ENCODE results near the gene RPS26. TPM values are rescaled to one million over a fixed set of nuclear protein-coding genes. Genes with fewer than 3 reads are reported as not detected.
"Not testable (repeated sequence)": the region's sequence is repeated elsewhere in the genome, so short reads cannot be mapped to it uniquely, and the experiment has no call there.

Gene RPS26
- total RNA-seq, 1 experiment from 2014 or later: 60.4 TPM

DNA sequence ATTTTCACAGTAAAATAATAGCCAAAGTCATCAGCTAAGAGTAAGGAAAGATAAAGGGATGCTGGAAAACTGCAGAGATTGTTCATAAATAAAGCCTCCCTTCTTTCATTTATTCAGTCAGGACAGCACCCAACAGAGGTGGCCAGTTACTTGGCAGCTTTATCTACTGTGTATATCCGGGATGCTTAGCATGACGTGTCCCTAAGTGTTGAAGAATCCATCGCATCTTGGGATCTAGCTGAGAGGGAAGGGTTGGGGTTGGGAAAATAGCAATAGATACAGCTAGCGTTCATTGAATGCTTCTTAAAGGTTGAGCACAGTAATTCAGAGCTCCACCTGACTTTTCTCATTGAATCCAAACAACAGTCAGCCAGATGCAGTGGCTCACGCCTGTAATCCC lies 32.7 kb downstream of the RPS26 start:
- no peaks in the 10 kb centered on the region for H3K36me3 ChIP-seq (ENCODE audit: control insufficient read depth, insufficient read depth, low read length)
- Mint-ChIP-seq H3K9me3 (ENCODE audit: unreplicated experiment) (no peaks in the 10 kb centered on the region), H3K36me3 (ENCODE audit: insufficient read depth, unreplicated experiment) (peaks cover 7% of the 10 kb centered on the region), H3K27me3 (ENCODE audit: insufficient read depth, unreplicated experiment) (no peaks in the 10 kb centered on the region), H3K4me3 (ENCODE audit: unreplicated experiment) (no peak overlapping the region), H3K27ac (ENCODE audit: unreplicated experiment) (no peak overlapping the region), H3K4me1 (ENCODE audit: low read depth, unreplicated experiment) (no peaks in the 10 kb centered on the region)
- TF ChIP-seq, protein P1, sequence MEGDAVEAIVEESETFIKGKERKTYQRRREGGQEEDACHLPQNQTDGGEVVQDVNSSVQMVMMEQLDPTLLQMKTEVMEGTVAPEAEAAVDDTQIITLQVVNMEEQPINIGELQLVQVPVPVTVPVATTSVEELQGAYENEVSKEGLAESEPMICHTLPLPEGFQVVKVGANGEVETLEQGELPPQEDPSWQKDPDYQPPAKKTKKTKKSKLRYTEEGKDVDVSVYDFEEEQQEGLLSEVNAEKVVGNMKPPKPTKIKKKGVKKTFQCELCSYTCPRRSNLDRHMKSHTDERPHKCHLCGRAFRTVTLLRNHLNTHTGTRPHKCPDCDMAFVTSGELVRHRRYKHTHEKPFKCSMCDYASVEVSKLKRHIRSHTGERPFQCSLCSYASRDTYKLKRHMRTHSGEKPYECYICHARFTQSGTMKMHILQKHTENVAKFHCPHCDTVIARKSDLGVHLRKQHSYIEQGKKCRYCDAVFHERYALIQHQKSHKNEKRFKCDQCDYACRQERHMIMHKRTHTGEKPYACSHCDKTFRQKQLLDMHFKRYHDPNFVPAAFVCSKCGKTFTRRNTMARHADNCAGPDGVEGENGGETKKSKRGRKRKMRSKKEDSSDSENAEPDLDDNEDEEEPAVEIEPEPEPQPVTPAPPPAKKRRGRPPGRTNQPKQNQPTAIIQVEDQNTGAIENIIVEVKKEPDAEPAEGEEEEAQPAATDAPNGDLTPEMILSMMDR (IDR thresholded peaks at IDR 0.05; ENCODE audit: insufficient read depth in 1 of 2, low read depth in 1 of 2, low read length in 1 of 2, severe bottlenecking in 1 of 2, unreplicated experiment in 1 of 2): no peak
- no peaks in the 10 kb centered on the region for H3K9me3 ChIP-seq
- no TSS peak for BruUV-seq (replicated peaks)
- peaks cover 7% of the 10 kb centered on the region for H3K4me1 ChIP-seq
- no peaks in the 10 kb centered on the region for H3K27me3 ChIP-seq (replicated peaks; ENCODE audit: control insufficient read depth, insufficient read depth, low read length)
- ChIA-PET CTCF (no interaction called here), POLR2A (no interaction called here)
- no peak overlapping the region for H3K4me3 ChIP-seq (ENCODE audit: low read depth, low read length)
- no peak for DNase-seq
- intact Hi-C loops (cut with micrococcal nuclease; ENCODE audit: unreplicated experiment): no loop called here

DNA sequence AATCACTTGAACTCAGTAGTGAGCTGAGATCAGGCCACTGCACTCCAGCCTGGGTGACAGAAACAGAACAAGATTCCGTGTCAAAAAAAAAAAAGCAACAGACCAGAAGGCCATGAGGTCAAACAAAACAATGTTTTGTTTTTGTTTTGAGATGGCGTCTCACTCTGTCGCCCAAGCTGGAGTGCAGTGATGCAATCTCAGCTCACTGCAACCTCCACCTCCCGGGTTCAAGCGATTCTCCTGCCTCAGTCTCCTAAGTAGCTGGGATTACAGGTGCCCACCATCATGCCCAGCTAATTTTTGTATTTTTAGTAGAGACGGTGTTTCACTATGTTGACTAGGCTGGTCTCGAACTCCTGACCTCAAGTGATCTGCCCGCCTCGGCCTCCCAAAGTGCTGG lies 36.2 kb downstream of the RPS26 start:
- H3K4me3 ChIP-seq (ENCODE audit: low read depth, low read length); H3K27me3 ChIP-seq (replicated peaks; ENCODE audit: control insufficient read depth, insufficient read depth, low read length); DNase-seq; intact Hi-C loops (cut with micrococcal nuclease; ENCODE audit: unreplicated experiment); H3K36me3 ChIP-seq (ENCODE audit: control insufficient read depth, insufficient read depth, low read length); H3K27me3 Mint-ChIP-seq (ENCODE audit: insufficient read depth, unreplicated experiment); H3K27ac Mint-ChIP-seq (ENCODE audit: unreplicated experiment); H3K4me1 Mint-ChIP-seq (ENCODE audit: low read depth, unreplicated experiment); H3K9me3 ChIP-seq; H3K9me3 Mint-ChIP-seq (ENCODE audit: unreplicated experiment); BruUV-seq (replicated peaks): not testable (repeated sequence)
- POLR2A ChIA-PET: interaction anchor here (0.6 to 0.7 kb wide), 2 partner anchors 50 to 1162 kb away, joined by 3 to 4 read pairs; partner anchors contain the start of gene ESYT1
- peak overlapping the region; percentile 89 for H3K4me3 Mint-ChIP-seq (ENCODE audit: unreplicated experiment)
- peaks cover 24% of the 10 kb centered on the region for H3K4me1 ChIP-seq
- CTCF ChIA-PET: interaction anchor here (0.6 kb wide), 1 partner anchor 8 kb away, joined by 3 read pairs; no protein-coding TSS in a partner anchor
- peaks cover 33% of the 10 kb centered on the region for H3K36me3 Mint-ChIP-seq (ENCODE audit: insufficient read depth, unreplicated experiment)

DNA sequence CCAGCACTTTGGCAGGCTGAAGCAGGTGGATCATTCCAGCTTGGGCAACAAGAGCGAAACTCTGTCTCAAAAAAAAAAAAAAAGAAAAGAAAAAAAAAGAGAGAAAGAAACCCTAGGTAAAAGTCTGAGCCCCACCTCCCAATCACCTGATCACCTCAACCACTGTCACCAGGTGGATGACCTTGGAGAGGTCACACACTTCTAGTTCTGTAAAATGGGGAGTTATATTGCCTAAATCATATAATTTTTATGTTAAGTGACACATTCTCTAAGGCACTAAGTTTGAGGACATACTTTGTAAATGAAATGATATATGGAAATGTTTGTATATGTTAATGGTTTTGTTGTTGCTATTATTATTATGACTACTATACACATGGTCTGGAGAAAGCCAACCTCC lies 36.7 kb downstream of the RPS26 start:
- peak overlapping the region; percentile 74; the same call in 1 of the 2 replicates for H3K4me3 ChIP-seq (ENCODE audit: low read depth, low read length)
- CTCF ChIA-PET: interaction anchor here (0.6 to 1.4 kb wide), 2 partner anchors 8 to 26 kb away, joined by 3 to 22 read pairs; partner anchors contain the start of gene PA2G4

More for the DNA sequence above, 36.7 kb downstream of the RPS26 start:
- Mint-ChIP-seq H3K9me3 (ENCODE audit: unreplicated experiment) (no peaks in the 10 kb centered on the region), H3K27me3 (ENCODE audit: insufficient read depth, unreplicated experiment) (no peaks in the 10 kb centered on the region), H3K4me1 (ENCODE audit: low read depth, unreplicated experiment) (peaks cover 7% of the 10 kb centered on the region), H3K36me3 (ENCODE audit: insufficient read depth, unreplicated experiment) (peaks cover 38% of the 10 kb centered on the region), H3K4me3 (ENCODE audit: unreplicated experiment) (peak overlapping the region; percentile 89), H3K27ac (ENCODE audit: unreplicated experiment) (peak overlapping the region; percentile 92)
- intact Hi-C loops (cut with micrococcal nuclease; ENCODE audit: unreplicated experiment): no loop called here
- no TSS peak for BruUV-seq (replicated peaks)
- Histone ChIP-seq H3K36me3 (ENCODE audit: control insufficient read depth, insufficient read depth, low read length) (0 out of 2 replicates have a peak, but pooled peaks cover 1% of the 10 kb centered on the region), H3K9me3 (no peaks in the 10 kb centered on the region), H3K27me3 (replicated peaks; ENCODE audit: control insufficient read depth, insufficient read depth, low read length) (no peaks in the 10 kb centered on the region), H3K4me1 (peaks cover 24% of the 10 kb centered on the region)
- DNase-seq: no peak
- TF ChIP-seq, protein P1 (IDR thresholded peaks at IDR 0.05; ENCODE audit: insufficient read depth in 1 of 2, low read depth in 1 of 2, low read length in 1 of 2, severe bottlenecking in 1 of 2, unreplicated experiment in 1 of 2): no peak
- POLR2A ChIA-PET: interaction anchor here (0.6 to 4.1 kb wide), 3 partner anchors 25 to 1161 kb away, joined by 3 to 48 read pairs (median 4); partner anchors contain the start of genes ESYT1 and PA2G4

Measured in Caco-2 (cell line).